CD4-positive, alpha-beta T cell (primary cell): Measurements from ENCODE around the gene KCNIP4. TPM values are rescaled to one million over a fixed set of nuclear protein-coding genes. Genes with fewer than 3 reads are reported as not detected.

Experiments used
- ATAC-seq: fragments of 200-7000 bp; cut with Tn5 transposase; one replicate; pipeline ENCODE4 v1.10.0; 2022; ENCODE audit warnings: mild to moderate bottlenecking; ENCODE audit not compliant: poor library complexity
- CTCF ChIA-PET: fragments of 350-600 bp; sonication (Branson Sonifier 250); formaldehyde crosslinking; loops from one replicate; lab custom pipeline; 2021; ENCODE audit warnings: antibody characterized with exemption, inconsistent platforms; lab: Charles Lee
- POLR2A ChIA-PET: fragments of 350-600 bp; sonication (Branson Sonifier 250); formaldehyde crosslinking; loops from one replicate; lab custom pipeline; 2021; ENCODE audit warnings: antibody characterized with exemption, inconsistent platforms; lab: Charles Lee
- DNase-seq, 14 experiments: peaks; one replicate each; pipeline ENCODE4 v3.0.0-alpha.2; 2013 to 2020; ENCODE audit warnings: mixed read lengths in 2 of 14
- H3K27ac ChIP-seq, 2 donors: one replicate each; pipeline versions ENCODE4 v1.5.1 to v1.7.0; 2013; ENCODE audit warnings: low read length in 2 of 2, low read depth in 1 of 2, mild to moderate bottlenecking in 1 of 2
- H3K27me3 ChIP-seq, 2 experiments: 1 replicate in 1 of 2; 2 replicates in 1 of 2; pipeline versions ENCODE4 v1.6.1 to v1.7.0; 2013; ENCODE audit warnings: low read length in 2 of 2, control low read depth in 1 of 2, mild to moderate bottlenecking in 1 of 2, moderate library complexity in 1 of 2; ENCODE audit not compliant: insufficient read depth in 2 of 2, control insufficient read depth in 1 of 2
- H3K36me3 ChIP-seq: one replicate; pipeline ENCODE4 v1.6.1; 2013; ENCODE audit warnings: low read length, control low read depth; ENCODE audit not compliant: insufficient read depth
- H3K4me1 ChIP-seq: one replicate; pipeline ENCODE4 v1.6.1; 2013; ENCODE audit warnings: low read length, control low read depth; ENCODE audit not compliant: insufficient read depth
- H3K4me3 ChIP-seq: one replicate; pipeline ENCODE4 v1.5.1; 2013; ENCODE audit warnings: mild to moderate bottlenecking, low read length, moderate library complexity
- H3K9me3 ChIP-seq, 2 experiments: 1 replicate in 1 of 2; 2 replicates in 1 of 2; pipeline versions ENCODE4 v1.6.1 to v1.7.0; 2013; ENCODE audit warnings: low read length in 2 of 2, mild to moderate bottlenecking in 2 of 2, control low read depth in 1 of 2, moderate library complexity in 1 of 2; ENCODE audit not compliant: control insufficient read depth in 1 of 2, insufficient read depth in 1 of 2
- H3K27ac Mint-ChIP-seq: one replicate; pipeline ENCODE4 v1.8.0; 2020; ENCODE audit warnings: mixed read lengths
- H3K27me3 Mint-ChIP-seq: one replicate; pipeline ENCODE4 v1.8.0; 2021; ENCODE audit warnings: mixed read lengths
- H3K36me3 Mint-ChIP-seq: one replicate; pipeline ENCODE4 v1.8.0; 2021; ENCODE audit warnings: low read depth, mixed read lengths
- H3K4me1 Mint-ChIP-seq: one replicate; pipeline ENCODE4 v1.8.0; 2021; ENCODE audit warnings: low read depth, mixed read lengths
- H3K4me3 Mint-ChIP-seq: one replicate; pipeline ENCODE4 v1.8.0; 2020; ENCODE audit warnings: mild to moderate bottlenecking, mixed read lengths
- H3K9me3 Mint-ChIP-seq: one replicate; pipeline ENCODE4 v1.8.0; 2020; ENCODE audit warnings: mixed read lengths
- CTCF ChIP-seq: fragments of 200-600 bp; IDR thresholded peaks from one replicate; pipeline ENCODE4 v1.8.0; 2022; ENCODE audit warnings: antibody characterized with exemption, mild to moderate bottlenecking
- intact Hi-C, 2 experiments: fragments of 100-400 bp; cut with DNase I in 1 of 2; cut with micrococcal nuclease in 1 of 2; formaldehyde crosslinking; loops; one replicate each; pipeline versions ENCODE4 v1.15.1 to v1.9.0; 2023 to 2025; cut with DNase I, micrococcal nuclease
- total RNA-seq, 174 experiments: library from RNA in 2 of 174; stranded (reverse) in 2 of 174; gene quantifications; one replicate each; pipeline ENCODE4 v1.2.3 and lab custom pipeline; 2021 to 2026

The KCNIP4 gene
- total RNA-seq, 2 experiments from 2014 or later = not detected

DNA sequence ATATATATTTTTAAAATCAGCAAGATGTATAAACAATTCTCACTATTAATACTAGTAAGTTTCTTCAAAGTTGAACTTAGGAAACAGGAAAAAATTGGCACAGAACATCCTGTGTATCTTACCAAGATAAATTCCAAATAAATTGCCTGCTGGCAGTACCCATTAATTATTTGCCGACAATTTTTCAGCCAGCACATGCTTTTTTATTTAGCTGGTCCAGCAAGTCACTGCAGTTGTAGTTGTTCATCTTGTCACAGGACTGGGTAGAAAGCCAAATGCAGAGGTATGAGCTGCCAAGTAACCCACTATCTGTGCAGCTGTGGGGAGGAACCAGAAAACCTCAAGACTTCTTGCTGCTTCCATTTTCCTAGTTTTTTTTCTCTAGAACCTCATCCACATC lies 1134.9 kb downstream of the KCNIP4 start:
- ChIA-PET POLR2A (no interaction called here), CTCF (interaction anchor here (1.6 kb wide), 1 partner anchor 25 kb away, joined by 3 read pairs; no protein-coding TSS in a partner anchor)
- Histone ChIP-seq H3K4me3 (no peak overlapping the region), H3K4me1 (no peaks in the 10 kb centered on the region), H3K27me3 (no peaks in the 10 kb centered on the region), H3K36me3 (no peaks in the 10 kb centered on the region), H3K9me3 (no peaks in the 10 kb centered on the region), H3K27ac (no peak overlapping the region)
- no peaks in the 10 kb centered on the region for H3K36me3 Mint-ChIP-seq
- H3K27ac Mint-ChIP-seq = no peak overlapping the region
- intact Hi-C loops = no loop called here
- TF ChIP-seq CTCF = no peak
- H3K4me1 Mint-ChIP-seq = no peaks in the 10 kb centered on the region
- no peak overlapping the region for H3K4me3 Mint-ChIP-seq
- ATAC-seq = no peak
- no peaks in the 10 kb centered on the region for H3K27me3 Mint-ChIP-seq
- DNase-seq = no peak
- no peaks in the 10 kb centered on the region for H3K9me3 Mint-ChIP-seq

- Histone ChIP-seq H3K27me3 (no peaks in the 10 kb centered on the region), H3K36me3 (no peaks in the 10 kb centered on the region), H3K9me3 (no peaks in the 10 kb centered on the region), H3K4me3 (no peak overlapping the region), H3K4me1 (no peaks in the 10 kb centered on the region), H3K27ac (no peak overlapping the region)
- no peak for DNase-seq
- no peaks in the 10 kb centered on the region for H3K27me3 Mint-ChIP-seq
- no peaks in the 10 kb centered on the region for H3K4me1 Mint-ChIP-seq
- POLR2A ChIA-PET = no interaction called here
- H3K27ac Mint-ChIP-seq = no peak overlapping the region
- CTCF ChIA-PET = no interaction called here
- intact Hi-C loops = no loop called here
- H3K4me3 Mint-ChIP-seq = no peak overlapping the region
- no peak for TF ChIP-seq CTCF
- H3K36me3 Mint-ChIP-seq = no peaks in the 10 kb centered on the region
- no peak for ATAC-seq
- H3K9me3 Mint-ChIP-seq = no peaks in the 10 kb centered on the region
These were observed 1138.8 kb downstream of the KCNIP4 start for GRCh38 chr4:20809812-20810211.

DNA sequence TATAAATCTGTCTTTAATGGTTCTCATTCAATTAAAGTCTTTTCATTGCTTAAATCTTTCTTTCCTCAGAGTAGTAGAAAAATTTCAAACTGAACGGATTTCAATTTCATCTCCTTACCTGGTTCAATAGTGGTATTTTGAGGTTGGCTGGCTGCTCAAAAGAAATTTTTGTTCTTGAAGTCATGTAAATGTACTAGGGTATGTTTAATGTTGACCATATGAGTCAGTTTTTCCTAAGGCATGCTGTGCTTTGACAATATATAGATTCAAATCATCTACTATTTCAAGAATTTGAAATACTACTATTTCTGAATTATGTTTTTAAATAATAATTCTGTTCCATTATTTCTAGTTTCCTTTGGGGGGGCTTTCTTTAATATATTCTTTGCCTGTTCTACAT lies 1142.9 kb downstream of the KCNIP4 start:
- Histone ChIP-seq H3K27ac (no peak overlapping the region), H3K27me3 (no peaks in the 10 kb centered on the region), H3K36me3 (no peaks in the 10 kb centered on the region), H3K9me3 (peaks cover 0 to 6% of the 10 kb centered on the region in 2 experiments), H3K4me1 (no peaks in the 10 kb centered on the region), H3K4me3 (no peak overlapping the region)
- H3K27ac Mint-ChIP-seq = no peak overlapping the region
- no peaks in the 10 kb centered on the region for H3K36me3 Mint-ChIP-seq
- intact Hi-C loops = no loop called here
- POLR2A ChIA-PET = no interaction called here
- CTCF ChIA-PET = no interaction called here
- ATAC-seq = no peak
- no peak for TF ChIP-seq CTCF
- no peaks in the 10 kb centered on the region for H3K4me1 Mint-ChIP-seq
- no peaks in the 10 kb centered on the region for H3K27me3 Mint-ChIP-seq
- H3K9me3 Mint-ChIP-seq = peaks cover 4% of the 10 kb centered on the region
- no peak for DNase-seq
- no peak overlapping the region for H3K4me3 Mint-ChIP-seq
